ACC112 (cell line): ENCODE measurements around the gene DNTT.

Source experiments
- H2AFZ ChIP-seq: fragments of 200-600 bp; sonication (generic); one replicate; pipeline ENCODE4 v1.6.0; 2017; ENCODE audit warnings: antibody characterized with exemption, low read length; ENCODE audit not compliant: unreplicated experiment
- H3K27ac ChIP-seq: fragments of 200-600 bp; sonication (generic); 2 replicates; pipeline ENCODE4 v1.5.1; 2014; ENCODE audit warnings: low read depth, mild to moderate bottlenecking, antibody characterized with exemption, low read length, moderate library complexity
- H3K27me3 ChIP-seq: fragments of 200-600 bp; sonication (generic); 2 replicates; pipeline ENCODE4 v1.6.1; 2014; ENCODE audit warnings: mild to moderate bottlenecking, antibody characterized with exemption, low read length, moderate library complexity, mixed read lengths; ENCODE audit not compliant: insufficient read depth
- H3K36me3 ChIP-seq: fragments of 200-600 bp; sonication (generic); 2 replicates; pipeline ENCODE4 v1.6.1; 2016; ENCODE audit warnings: mild to moderate bottlenecking, antibody characterized with exemption, low read length, moderate library complexity, mixed read lengths; ENCODE audit not compliant: insufficient read depth
- H3K4me1 ChIP-seq: fragments of 200-600 bp; sonication (generic); one replicate; pipeline ENCODE4 v1.6.1; 2016; ENCODE audit warnings: low read length, mixed read lengths; ENCODE audit not compliant: insufficient read depth, unreplicated experiment, control insufficient read depth
- H3K4me3 ChIP-seq: fragments of 200-600 bp; sonication (generic); 2 replicates; pipeline ENCODE4 v1.5.1; 2014; ENCODE audit warnings: mild to moderate bottlenecking, low read depth, low read length
- H3K79me2 ChIP-seq: fragments of 200-600 bp; sonication (generic); one replicate; pipeline ENCODE4 v1.6.0; 2016; ENCODE audit warnings: low read length; ENCODE audit not compliant: control insufficient read depth, unreplicated experiment, insufficient read depth

DNTT gene

DNA sequence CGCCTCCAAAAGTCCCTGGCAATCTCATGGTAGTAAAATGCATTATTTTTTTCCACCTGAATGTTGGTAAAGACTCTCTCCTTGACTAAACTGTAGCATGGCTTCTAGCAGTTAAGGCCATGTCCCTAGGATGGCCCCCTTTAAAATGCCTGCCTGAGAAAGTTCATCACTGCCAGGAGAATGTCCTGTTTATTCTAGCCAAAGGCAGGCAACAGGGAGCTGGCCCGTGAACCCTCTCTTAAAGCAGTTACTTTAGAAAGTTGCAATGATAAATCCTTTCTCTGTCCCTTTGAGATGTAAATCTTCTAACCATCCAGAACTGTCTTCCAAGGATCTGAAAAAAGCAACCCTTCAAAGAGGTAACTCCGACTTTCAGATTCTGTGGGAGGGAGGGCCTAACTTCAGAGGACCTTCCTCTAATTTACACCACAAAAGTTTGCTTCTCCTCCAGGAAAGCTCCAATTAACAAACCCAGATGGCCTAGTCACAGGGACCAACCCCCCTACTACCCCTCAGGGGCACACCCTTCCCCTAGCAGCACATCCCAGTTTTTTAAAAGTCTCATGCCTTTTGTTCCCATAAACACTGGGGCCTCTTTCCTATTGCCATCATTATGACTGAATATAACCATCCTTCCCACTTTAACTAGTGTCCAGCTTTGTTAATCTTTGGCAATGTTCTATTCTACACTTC is 5.5 kb downstream of the DNTT start:
- Histone ChIP-seq H3K36me3 (no peaks in the 10 kb centered on the region), H3K27me3 (peaks cover 34% of the 10 kb centered on the region), H3K4me3 (no peak overlapping the region), H3K27ac (no peak overlapping the region), H2AFZ (no peak overlapping the region), H3K4me1 (no peaks in the 10 kb centered on the region), H3K79me2 (no peaks in the 10 kb centered on the region)

DNA sequence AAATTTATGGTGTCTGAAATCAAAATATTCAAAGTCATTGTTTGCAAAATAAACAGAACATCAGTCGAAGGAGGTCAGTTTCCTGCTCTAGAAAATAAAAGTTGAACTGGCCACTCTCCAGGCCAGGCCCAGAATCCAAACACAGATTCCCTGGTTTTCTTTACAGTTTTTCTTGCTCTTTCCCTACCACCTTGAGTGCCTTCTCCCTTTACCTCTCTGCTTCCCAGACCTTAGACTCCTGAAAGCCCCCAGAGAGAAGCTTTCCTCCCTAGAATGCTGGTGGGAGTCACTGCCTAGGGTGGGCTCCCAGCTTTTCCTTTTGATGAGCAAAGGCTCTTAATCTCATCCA is 6.1 kb downstream of the DNTT start:
- H3K4me3 ChIP-seq: no peak overlapping the region

GRCh38 chr10:96311180-96311715 is 7.0 kb downstream of the DNTT start:
- Histone ChIP-seq H3K4me3 (no peak overlapping the region), H3K27ac (no peak overlapping the region), H2AFZ (no peak overlapping the region), H3K36me3 (no peaks in the 10 kb centered on the region), H3K4me1 (no peaks in the 10 kb centered on the region), H3K79me2 (no peaks in the 10 kb centered on the region), H3K27me3 (peaks cover 24% of the 10 kb centered on the region)

More for the DNA sequence above, 6.1 kb downstream of the DNTT start:
- H2AFZ ChIP-seq: no peak overlapping the region
- H3K27me3 ChIP-seq: peaks cover 29% of the 10 kb centered on the region
- H3K27ac ChIP-seq: no peak overlapping the region
- no peaks in the 10 kb centered on the region for H3K4me1 ChIP-seq
- no peaks in the 10 kb centered on the region for H3K79me2 ChIP-seq
- no peaks in the 10 kb centered on the region for H3K36me3 ChIP-seq

GRCh38 chr10:96313344-96313743 is 9.1 kb downstream of the DNTT start:
- Histone ChIP-seq H3K36me3 (no peaks in the 10 kb centered on the region), H2AFZ (no peak overlapping the region), H3K4me3 (no peak overlapping the region), H3K79me2 (no peaks in the 10 kb centered on the region), H3K27me3 (peaks cover 29% of the 10 kb centered on the region; the same call in 1 of the 2 replicates), H3K27ac (no peak overlapping the region), H3K4me1 (no peaks in the 10 kb centered on the region)

GRCh38 chr10:96317067-96317833 is 13.0 kb downstream of the DNTT start:
- no peak overlapping the region for H2AFZ ChIP-seq
- H3K4me1 ChIP-seq: no peaks in the 10 kb centered on the region
- H3K4me3 ChIP-seq: no peak overlapping the region
- no peaks in the 10 kb centered on the region for H3K36me3 ChIP-seq
- peaks cover 50% of the 10 kb centered on the region; the same call in 1 of the 2 replicates for H3K27me3 ChIP-seq
- H3K79me2 ChIP-seq: no peaks in the 10 kb centered on the region
- no peak overlapping the region for H3K27ac ChIP-seq

GRCh38 chr10:96319754-96320474 is 15.7 kb downstream of the DNTT start:
- peaks cover 65% of the 10 kb centered on the region for H3K27me3 ChIP-seq
- H3K36me3 ChIP-seq: no peaks in the 10 kb centered on the region
- H3K27ac ChIP-seq: no peak overlapping the region
- no peak overlapping the region for H3K4me3 ChIP-seq
- no peaks in the 10 kb centered on the region for H3K4me1 ChIP-seq
- no peaks in the 10 kb centered on the region for H3K79me2 ChIP-seq
- H2AFZ ChIP-seq: no peak overlapping the region

DNA sequence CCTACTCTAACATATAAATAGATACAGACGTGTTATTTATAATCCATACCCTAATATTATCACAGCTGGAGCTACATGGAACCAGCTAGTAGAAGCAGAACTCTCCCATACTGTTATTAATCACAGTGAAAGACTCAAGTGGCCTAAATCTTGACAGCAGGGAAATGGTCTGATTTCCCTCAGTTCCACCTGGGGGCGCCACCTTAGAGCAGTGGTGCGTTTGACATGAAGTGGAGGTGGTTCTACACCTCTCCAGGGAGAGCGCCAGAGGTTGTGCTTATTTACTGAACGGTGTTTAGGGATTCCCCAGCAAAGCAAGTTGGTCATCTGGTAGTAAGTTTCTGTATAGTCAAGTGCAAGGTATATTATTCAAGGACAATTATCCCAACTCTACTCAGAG is 17.6 kb downstream of the DNTT start:
- Histone ChIP-seq H3K4me1 (no peaks in the 10 kb centered on the region), H3K4me3 (no peak overlapping the region), H3K79me2 (no peaks in the 10 kb centered on the region), H2AFZ (no peak overlapping the region), H3K27me3 (peaks cover 76% of the 10 kb centered on the region), H3K36me3 (no peaks in the 10 kb centered on the region), H3K27ac (no peak overlapping the region)

DNA sequence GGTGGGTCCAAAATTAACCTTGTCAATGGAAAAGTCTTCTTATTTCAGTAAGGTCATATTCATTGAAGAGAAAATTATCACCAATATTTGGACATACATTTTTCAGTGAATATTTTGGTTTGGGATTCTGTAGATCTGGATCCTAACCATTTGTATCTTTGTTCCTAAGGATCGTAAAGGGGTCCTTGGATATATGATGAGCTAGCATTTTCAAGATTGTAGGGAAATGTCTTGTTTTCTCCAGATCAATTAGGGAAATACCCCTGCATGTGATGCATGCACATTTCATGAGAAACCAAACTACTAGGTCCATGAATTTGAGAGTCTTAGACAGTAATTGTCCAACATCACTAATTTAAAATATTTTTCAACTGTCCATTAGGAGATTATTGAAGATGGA is 18.0 kb downstream of the DNTT start:
- H2AFZ ChIP-seq: no peak overlapping the region
- no peak overlapping the region for H3K27ac ChIP-seq
- H3K79me2 ChIP-seq: no peaks in the 10 kb centered on the region
- H3K36me3 ChIP-seq: no peaks in the 10 kb centered on the region
- peaks cover 79% of the 10 kb centered on the region for H3K27me3 ChIP-seq
- H3K4me1 ChIP-seq: no peaks in the 10 kb centered on the region
- no peak overlapping the region for H3K4me3 ChIP-seq

- Histone ChIP-seq H2AFZ (no peak overlapping the region), H3K4me3 (no peak overlapping the region), H3K4me1 (no peaks in the 10 kb centered on the region), H3K36me3 (no peaks in the 10 kb centered on the region), H3K27ac (no peak overlapping the region), H3K79me2 (no peaks in the 10 kb centered on the region), H3K27me3 (peaks cover 91% of the 10 kb centered on the region)
Measured at GRCh38 chr10:96324447-96324846, 20.2 kb downstream of the DNTT start.

GRCh38 chr10:96325719-96326373 is 21.6 kb downstream of the DNTT start:
- H3K4me3 ChIP-seq: no peak overlapping the region
- H2AFZ ChIP-seq: no peak overlapping the region
- H3K79me2 ChIP-seq: no peaks in the 10 kb centered on the region
- H3K27me3 ChIP-seq: peaks cover 97% of the 10 kb centered on the region
- no peaks in the 10 kb centered on the region for H3K36me3 ChIP-seq
- no peaks in the 10 kb centered on the region for H3K4me1 ChIP-seq
- H3K27ac ChIP-seq: no peak overlapping the region
